HTR-8/SVneo (cell line): Measurements from ENCODE around the gene PLSCR3.

Experiments used
- DNase-seq: peaks from one replicate; pipeline ENCODE4 v3.0.0; 2011; ENCODE audit warnings: low spot score, mixed read lengths; ENCODE audit not compliant: insufficient read length
- FAIRE-seq: peaks from 2 replicates; lab custom pipeline; 2011; peaks lifted over from hg19 to GRCh38; lab: Jason Lieb, UNC

The PLSCR3 gene

DNA sequence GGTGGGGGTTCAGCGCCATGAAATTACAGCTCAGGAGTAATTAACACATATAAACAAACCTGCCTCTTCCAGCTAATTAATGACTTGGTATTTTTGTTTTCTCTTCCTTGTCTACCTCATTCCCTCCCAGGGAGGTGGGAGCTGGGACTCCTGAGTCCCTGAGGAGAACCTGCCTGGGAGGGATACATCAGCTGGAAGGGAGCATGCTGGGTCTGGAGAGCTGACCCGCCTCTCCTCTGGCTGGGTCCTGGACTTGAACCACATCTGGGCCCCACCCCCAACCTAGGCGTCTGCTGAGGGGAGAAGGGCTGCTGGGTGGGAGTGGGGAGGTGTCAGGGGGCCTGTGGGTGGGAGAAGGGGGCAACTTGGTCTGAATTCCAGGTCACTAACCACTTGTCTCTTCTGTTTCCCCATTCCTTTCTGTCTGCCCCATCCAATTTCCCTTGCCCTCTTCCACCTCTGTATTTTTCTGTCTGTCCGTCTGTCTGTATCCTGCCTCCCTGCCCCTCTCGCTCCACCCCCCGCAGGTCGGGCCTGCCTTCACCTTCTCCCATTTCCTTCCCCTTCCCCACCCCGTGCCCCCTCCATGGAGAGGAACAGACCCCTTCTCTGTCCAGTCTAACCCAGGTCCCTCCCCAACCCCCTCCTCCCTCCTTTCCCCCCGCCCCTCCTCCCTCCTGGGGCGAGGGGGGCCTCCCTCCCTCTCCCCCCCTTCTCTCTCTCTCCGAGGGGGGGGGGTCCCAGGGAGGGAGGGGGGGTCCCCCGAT is 13.3 kb upstream of the PLSCR3 start, which contains the start of gene NLGN2:
NLGN2 (plus strand) TSS at position 361 of the 767 bp plus-strand sequence. CDS start 411 bp downstream, outside the sequence.
- DNase-seq, result no peak
- FAIRE-seq, result no peak

DNA sequence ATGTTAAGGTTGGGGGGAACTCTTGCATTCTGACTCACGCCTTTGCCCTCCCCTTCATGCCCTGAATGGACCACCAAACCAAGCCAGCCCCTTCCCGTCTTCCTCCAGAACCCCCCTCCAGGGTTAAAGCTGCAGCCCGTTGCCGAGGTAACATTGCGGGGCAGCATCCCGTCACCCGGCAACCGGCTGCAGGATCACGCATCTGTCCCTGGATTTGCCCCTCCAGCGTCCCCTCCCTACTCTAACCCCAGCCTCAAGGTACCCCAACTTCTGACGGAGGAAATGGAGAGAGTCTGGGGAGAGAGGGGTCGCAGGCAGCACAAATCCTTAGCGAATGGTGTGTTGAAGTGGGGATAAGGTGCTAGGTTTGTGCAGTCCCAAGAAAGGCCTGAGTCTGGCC is 12.8 kb upstream of the PLSCR3 start:
- DNase-seq (no peak), FAIRE-seq (no peak)

DNA sequence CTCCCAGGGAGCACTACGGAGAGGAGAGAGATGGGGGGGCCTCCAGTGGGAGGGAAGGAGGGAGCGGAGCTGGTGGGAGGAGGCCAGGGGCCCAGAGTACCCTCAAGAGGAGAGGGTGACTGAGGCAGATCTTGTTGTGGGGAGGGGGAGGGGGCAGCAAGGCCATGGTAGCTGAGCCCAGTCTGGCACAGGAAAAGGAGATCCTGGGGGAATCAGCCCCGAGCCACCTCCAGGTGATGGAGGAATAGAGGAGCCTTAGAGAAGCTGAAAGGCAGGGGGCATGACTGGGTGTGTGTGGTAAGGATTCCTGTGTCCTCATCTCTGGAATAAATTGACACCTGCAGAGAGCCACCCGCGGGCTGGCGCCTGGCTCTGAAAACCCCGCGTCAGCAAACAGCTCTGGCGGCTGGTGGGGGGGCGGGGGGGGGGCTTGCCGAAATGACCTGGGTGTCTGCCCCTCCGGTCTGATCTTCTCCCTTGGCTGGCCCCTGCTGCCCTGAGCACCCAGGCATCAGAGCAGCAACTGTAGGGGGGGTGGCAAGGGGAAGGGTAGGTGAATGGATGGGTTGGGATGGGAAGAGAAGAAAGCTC is 12.0 kb upstream of the PLSCR3 start:
- FAIRE-seq (no peak), DNase-seq (no peak)

DNA sequence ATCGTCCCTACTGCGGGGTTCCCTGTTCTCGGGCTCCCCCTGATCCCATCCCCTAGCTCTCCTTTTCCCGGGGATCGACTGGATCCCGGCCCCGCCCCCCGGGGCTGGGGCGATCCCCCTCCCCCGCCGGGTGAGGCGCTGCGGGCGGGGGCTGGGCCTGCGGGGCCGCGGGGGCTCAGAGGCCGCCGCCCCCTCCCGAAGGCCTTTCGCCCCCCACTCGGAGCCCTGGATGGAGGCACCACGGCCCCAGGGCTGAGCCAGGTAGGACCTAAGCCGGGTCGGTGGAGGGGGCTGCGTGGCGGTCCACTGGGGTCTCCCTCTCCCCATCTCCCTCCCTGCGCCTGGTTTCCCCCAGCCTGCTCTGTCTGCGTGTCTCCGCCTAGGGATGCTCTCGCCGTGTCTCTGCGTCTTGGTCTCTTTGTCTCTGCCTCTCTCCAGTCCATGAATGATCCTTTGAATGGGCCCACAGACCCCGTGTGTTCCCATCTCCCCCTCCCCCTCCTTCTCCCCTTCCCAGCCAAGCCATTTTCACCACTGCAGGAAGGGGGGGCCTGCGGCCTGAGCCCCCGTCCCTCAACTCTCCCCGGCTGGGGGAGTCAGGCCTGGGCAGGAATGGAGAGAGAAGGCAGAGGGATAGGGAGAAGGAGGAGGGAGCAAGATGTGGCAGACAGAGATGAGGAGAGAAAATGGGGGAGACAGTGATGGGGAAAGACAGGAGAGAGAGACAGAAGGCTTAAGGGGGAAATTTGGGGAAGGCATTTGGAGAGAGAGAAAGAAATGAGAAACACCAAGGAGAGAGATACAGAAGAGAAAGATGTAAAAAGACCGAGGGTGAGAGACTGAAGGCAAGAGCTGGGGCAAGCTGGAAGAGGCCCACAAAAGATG is 11.3 kb upstream of the PLSCR3 start:
- FAIRE-seq (no peak), DNase-seq (no peak)

DNA sequence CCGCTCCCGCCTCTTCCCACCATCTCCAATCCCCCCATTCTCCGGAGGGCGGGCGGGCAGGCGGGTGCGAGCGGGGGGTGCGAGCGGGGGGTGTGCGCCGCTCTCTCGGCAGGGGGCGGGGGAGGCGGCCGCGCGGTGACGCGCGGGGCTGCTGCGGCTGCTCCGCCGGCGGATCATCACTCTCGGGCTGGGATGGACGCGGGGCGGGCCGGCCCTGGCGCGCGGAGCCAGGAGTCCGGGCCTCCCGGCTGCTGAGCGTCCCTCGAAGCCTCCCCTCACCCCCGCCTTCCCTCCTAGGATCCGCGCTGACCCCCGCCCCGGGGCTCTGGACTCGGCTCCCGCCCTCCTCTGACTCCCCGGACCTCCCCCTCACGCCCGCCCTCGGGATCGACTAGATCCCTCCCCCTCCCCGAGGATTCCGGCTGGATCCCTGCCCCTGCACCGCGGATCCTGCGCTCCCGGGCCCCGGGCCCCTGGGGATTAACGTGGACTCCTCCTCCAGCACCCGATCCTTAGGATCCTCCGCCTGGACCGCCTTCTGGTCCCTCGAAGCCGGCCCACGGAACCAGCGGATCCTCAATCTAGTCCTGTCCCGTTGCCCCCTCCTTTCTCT is 10.5 kb upstream of the PLSCR3 start:
- no peak for FAIRE-seq
- DNase-seq, result peak; percentile 81

DNA sequence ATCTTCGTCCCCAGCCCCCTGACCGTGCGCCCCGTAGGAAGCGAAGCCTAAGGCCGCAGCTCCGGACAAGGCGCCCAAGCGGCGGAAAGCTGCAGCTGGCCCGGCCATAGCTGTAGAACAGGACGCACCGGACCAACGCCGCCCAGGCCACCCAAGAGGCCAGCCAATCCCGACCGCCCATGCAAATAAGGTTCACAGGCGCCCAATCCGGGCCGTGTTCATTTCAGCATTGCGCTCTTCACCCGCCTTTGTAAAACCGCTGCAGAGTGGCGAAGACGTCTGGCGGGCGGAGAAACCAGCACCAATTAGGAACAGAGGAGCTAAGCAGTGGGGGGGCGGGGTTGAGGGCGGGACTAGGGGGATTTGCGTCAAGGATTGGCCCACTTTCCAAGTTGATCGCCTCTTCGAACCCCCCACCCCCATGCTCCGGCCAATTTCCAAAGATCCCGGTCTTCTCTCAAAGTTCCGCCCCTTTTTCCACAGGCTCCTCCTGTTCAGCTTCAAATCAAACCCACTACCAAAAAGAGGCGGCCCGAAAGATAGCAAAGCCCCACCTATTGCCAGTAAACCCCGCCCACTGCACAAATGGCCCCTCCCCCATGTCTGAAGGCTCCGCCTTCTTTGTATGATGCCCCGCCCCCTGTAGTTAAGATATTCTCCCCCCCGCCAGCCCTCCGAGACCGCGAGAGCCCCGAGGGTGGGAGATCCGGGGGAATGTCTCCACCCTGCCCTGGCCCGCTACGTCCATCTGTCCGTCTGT is 9.8 kb upstream of the PLSCR3 start, which contains the start of gene TMEM256:
TMEM256 (minus strand) TSS at position 121 of the 760 bp plus-strand sequence; CDS start at position 108, 13 bp downstream.
- peak; percentile 99 for DNase-seq
- FAIRE-seq, result peak; percentile 98

DNA sequence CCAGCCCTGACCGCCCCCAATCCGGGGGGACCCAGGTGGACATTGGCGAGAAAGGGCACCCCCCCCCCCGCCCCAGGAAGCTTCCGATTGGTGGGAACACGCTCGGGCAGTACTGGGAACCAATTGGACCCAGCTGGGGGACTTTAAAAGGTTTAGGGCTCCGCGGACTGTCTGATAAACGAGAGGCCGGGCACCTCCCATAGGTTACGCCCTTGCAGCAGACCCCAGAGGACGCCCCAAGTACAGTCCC is 9.3 kb upstream of the PLSCR3 start:
- FAIRE-seq (no peak), DNase-seq (peak; percentile 85)

DNA sequence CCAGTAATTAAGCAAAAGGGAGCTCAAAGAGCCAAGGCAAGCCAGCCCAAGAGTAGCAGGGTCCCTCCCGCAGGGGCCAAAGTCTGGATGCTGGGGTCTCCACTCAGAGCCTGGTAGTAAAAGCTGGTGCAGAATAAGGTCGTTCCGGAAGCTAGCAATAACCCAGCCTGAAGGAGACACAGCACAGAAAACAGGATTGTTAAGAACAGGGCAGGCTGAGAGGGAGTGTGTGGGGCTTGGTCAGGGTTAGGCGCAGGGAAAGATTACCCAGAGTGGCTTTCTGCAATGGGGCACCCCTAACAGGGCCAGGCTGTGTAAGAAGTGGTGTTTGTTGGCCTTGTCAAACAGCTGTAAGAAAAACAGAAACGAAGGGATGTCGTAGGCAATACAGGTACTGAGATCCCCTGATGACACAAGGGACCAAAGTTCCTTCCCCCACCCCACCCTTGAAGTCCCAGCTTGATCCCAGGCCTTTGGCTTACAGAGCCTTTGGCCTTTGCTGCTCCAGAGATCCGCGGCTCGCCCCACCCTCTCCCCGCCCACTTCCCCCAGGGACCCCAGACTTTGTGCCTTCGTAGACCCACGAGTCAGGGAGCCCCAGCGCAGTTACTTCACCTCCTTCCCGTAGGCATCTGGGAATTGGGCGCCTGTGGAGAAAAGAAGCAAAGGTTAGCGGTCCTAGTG is 8.9 kb upstream of the PLSCR3 start:
- DNase-seq (no peak), FAIRE-seq (peak; percentile 9)

DNA sequence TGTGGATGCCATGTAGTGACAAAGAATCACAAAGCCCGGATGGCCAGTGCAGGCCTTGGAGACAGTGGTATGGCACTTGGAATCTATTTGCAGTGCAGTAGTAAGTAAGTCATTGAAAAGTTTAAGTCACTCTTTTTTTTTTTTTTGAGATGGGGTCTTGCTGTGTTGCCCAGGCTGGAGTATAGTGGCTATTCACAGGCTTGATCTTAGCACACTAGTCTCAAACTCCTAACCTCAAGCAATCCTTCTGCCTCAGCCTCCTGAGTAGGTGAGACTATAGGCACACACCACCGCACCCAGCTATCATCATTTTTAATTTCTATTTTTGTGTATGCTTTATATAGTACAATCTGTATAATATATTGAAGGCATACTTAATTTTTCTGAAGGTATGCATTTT is 4.3 kb upstream of the PLSCR3 start:
- DNase-seq, result no peak
- FAIRE-seq, result no peak

DNA sequence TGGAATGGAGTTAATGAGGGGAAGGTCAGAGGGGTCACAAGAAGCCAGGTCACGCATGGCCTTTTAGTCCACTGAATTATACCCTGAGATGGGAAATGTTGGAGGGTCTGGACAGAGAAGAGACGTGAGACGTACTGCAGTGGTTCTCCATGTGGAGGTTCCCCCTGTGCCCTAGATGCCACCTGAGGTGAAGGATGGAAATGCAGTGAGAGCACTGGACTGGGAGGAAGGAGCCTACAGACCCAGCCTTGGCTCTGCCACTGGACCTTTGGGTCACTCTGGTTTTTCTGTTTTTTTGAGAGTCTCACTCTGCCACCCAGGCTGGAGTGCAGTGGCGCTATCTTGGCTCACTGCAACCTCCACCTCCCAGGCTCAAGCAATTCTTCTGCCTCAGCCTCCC is 1.8 kb upstream of the PLSCR3 start:
- DNase-seq, result no peak
- FAIRE-seq, result no peak

DNA sequence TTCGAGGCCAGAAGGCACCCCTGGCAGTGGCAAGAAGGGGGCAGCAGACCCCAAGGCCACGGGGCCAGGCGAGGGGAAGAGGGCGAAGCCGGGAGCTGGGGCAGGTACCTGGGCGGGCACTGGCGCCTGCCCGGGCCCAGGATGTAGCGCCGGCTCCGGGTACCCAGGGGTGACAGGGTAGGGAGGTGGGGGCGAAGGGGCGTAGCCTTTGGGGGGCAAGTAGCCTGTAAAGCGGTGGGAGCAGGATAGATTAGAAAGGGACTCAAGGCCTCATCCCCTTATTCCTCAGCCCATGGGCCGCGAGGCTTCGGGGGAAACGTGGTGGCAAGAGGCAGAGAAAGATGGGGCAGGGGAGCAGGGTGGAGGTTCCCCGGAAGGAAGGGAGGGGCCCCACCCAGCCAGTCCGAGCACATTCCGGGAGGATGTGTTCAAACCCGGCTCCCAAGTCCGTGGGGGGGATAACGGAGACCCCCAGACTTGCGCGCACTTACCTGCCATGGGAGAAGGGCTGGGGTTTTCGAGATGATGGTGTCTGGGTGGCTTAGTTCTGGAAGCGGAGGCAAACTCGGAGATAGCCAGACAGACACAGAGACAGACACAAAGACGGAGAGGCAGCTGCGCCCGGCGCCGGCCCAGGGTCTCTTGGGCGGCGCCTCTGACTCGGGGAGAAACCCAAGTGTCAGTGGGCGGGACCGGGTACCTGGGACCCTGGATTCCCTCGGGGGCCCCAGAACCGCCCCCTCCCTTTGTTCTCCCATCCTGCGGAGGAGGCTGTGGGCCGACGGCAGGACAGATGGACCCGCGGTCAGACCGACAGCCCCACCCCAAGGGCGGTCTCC is 493 bp downstream of the PLSCR3 start:
- FAIRE-seq, result peak; percentile 73
- DNase-seq, result peak; percentile 41

DNA sequence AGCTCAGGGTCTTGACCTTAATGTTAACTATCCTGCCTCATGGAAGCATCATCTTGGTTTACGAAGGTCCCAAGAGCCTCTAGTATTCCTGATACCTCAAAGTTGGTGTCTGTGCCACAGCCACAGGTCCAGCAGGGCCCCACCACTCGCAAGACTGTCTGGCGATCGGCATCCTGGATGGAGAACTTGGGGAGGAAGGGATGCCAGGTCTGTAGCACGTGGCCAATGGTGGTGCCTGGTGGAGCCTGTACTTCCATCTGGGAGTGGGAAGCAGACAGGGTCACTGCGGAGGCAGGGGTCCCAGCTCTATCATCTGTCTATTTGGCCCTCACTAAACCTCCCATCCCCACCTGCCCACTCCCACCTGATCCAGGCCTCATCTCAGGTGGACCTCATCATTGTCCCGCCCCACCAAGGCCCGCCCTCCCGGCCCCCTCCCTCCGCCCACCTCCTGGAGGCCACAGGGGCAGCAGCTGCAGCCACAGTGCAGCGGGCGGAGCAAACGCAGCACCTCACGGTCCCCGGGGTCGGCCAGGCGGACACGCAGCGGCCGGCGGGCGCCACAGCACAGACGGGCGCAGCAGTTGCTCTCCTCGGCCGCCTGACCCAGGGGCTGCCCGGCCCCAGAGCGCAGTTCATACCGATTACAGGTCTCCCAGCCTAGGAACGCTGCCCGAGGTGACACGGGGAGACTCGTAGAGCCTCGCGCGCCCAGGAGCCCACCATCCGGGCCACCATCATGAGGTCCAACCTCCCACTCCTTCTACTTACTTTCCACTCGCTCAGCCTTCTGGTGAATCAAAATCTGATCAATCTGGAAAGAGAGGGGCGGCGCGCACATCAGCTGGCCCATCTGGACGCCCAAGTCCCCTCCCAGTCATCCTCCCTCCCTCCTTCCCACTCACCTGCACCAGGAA is 1.4 kb downstream of the PLSCR3 start:
- FAIRE-seq (no peak), DNase-seq (no peak)

DNA sequence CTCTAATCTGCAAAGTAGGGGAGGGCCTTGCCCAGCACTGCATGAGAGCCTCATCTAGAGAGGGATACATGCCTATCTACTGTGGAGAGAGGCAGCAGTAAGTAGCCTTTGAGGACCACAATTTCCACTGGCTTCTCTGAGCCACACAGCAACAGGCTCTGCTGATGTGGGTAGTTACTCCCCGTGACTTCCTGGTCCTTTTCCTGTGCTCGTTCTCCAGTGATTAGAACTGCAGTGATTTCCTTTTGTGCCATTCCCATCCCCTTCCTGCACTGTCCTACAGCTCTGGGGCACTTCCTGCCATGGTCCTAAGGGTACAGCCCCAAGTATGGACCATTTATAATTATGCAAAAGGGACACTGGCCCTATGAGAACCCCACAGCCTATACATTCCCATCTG is 3.0 kb downstream of the PLSCR3 start:
- FAIRE-seq (no peak), DNase-seq (no peak)

DNA sequence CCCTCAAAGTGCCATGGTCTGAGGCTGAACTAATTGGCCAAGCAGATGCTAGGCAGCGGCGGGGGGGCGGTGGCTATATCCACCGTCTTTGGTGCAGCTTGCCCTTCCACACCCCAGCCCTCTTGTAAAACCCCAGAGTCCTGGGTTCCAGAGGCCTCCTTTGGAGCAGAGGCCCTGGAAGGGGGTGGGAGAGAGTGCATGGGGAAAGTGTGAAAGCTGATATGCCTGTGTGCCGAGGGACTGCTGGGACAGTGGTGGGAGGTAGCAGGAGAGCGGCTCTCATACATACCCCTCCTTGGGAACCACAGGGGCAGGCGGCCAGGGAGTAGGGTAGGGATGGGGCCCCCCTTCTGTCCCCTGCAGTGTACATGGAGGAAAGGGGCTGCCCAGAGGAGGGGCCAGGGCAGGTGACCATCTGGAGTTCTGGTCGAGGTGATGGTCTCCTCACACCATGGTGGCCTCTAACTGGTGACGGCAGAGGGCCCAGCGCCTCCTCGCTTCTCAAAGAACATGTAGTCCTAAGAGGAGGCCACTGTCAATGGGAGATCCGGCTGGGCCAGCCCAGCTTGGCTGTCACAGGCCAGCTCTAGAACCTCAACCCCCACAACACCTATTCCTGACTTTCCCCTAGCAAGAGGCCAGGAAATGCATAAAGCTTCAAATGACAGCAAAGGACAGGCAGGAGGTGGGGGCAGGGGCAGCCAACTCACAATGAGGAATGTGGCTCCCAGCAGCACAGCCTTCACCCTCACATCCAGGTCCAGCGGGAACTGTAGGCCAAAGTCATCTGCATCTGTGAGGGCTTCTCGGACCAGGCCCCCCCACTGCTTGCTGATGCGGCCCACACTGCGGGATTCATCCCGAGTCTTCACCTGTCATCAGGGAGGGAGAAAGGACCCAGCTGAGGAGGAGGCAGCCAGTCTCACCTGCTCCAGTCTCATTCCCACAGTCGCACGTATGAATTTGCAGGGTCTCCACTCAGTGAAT is 4.1 kb downstream of the PLSCR3 start:
- DNase-seq (no peak), FAIRE-seq (peak; percentile 26)

DNA sequence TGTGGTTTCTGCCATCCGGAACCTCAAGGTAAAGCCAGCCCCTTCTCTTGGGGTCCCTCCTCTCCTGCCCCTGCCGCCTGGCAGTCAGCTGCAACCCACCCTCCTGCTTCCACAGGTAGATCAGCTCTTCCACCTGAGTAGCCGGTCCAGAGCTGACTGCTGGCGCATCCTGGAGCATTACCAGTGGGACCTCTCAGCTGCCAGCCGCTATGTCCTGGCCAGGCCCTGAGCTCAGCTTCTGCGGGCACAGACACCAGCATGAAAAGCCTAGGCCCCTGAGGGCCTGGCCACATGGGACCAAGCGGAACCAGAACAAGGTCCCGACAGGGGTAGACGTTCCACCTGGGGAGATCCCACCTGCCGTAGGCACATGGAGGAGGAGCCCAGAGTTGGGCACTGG is 5.5 kb downstream of the PLSCR3 start:
- no peak for FAIRE-seq
- DNase-seq, result no peak

DNA sequence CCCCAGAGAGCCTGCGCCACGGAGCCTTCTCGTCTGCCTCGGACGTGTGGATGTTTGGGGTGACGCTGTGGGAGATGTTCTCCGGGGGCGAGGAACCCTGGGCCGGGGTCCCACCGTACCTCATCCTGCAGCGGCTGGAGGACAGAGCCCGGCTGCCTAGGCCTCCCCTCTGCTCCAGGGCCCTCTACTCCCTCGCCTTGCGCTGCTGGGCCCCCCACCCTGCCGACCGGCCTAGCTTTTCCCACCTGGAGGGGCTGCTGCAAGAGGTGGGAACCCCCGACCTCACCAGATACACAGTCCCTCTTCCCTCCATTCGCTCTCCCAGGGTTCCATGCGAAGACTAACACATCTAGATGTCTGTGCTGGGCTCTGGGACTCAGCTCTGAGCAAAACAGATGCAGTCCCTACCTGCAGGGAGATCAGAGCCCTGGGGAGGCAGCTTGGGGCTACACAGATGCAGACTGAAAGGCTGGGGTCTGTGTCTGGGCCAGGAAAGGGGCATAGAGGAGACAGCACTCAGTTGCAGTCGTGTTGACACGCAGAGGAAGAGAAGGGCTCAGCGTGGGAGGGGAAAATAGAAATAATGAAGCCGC is 9.7 kb downstream of the PLSCR3 start:
- DNase-seq (no peak), FAIRE-seq (no peak)
